HEK293 (cell line): ENCODE data around the gene PPDPF.

Experiments used
- CTCF ChIA-PET: fragments of 350-600 bp; formaldehyde crosslinking; extraction: SDS; loops from one replicate; lab custom pipeline; 2021; ENCODE audit warnings: antibody characterized with exemption; lab: Yijun Ruan, JAX
- POLR2A ChIA-PET: fragments of 300-600 bp; formaldehyde crosslinking; extraction: SDS; loops from one replicate; lab custom pipeline; 2020; ENCODE audit warnings: antibody characterized with exemption, inconsistent platforms; lab: Yijun Ruan, JAX
- H3K27ac ChIP-seq: fragments of 200-500 bp; sonication (Bioruptor generic); 2 replicates; pipeline ENCODE4 v1.5.1; 2014; ENCODE audit warnings: low read depth, low read length, control low read depth, inconsistent platforms; ENCODE audit errors: extremely low read depth
- H3K36me3 ChIP-seq, 2 experiments: fragments of 200-500 bp in 1 of 2; sonication (Bioruptor generic) in 1 of 2; 1 replicate in 1 of 2; 2 replicates in 1 of 2; pipeline ENCODE4 v1.5.1; 2014 to 2017; ENCODE audit warnings: inconsistent platforms in 2 of 2, low read length in 2 of 2; ENCODE audit not compliant: control insufficient read depth in 2 of 2, insufficient read depth in 1 of 2
- H3K4me1 ChIP-seq: fragments of 200-500 bp; sonication (Bioruptor generic); 2 replicates; pipeline ENCODE4 v1.5.1; 2014; ENCODE audit warnings: mild to moderate bottlenecking, low read length, inconsistent platforms; ENCODE audit not compliant: control insufficient read depth, insufficient read depth
- H3K4me3 ChIP-seq: 2 replicates; pipeline ENCODE4 v1.5.1; 2011; ENCODE audit warnings: low read depth, mild to moderate bottlenecking, control low read depth, low read length, moderate library complexity
- H3K9me3 ChIP-seq: fragments of 200-500 bp; sonication (Bioruptor generic); 2 replicates; pipeline ENCODE4 v1.5.1; 2014; ENCODE audit warnings: low read depth, low read length, inconsistent platforms; ENCODE audit not compliant: control insufficient read depth, insufficient read depth
- FEZF1 ChIP-seq: fragments of 450-650 bp; formaldehyde crosslinking; IDR thresholded peaks from 2 replicates; pipeline ENCODE4 v1.5.1; 2016; ENCODE audit warnings: missing biosample characterization, missing genetic modification characterization
- GLI4 ChIP-seq: fragments of 450-650 bp; formaldehyde crosslinking; IDR thresholded peaks from 2 replicates; pipeline ENCODE4 v1.5.1; 2016; ENCODE audit warnings: missing biosample characterization, missing genetic modification characterization
- KLF16 ChIP-seq: fragments of 450-650 bp; formaldehyde crosslinking; IDR thresholded peaks from 2 replicates; pipeline ENCODE4 v1.5.1; 2017; ENCODE audit warnings: missing biosample characterization, missing genetic modification characterization
- OVOL3 ChIP-seq: fragments of 450-650 bp; formaldehyde crosslinking; IDR thresholded peaks from 2 replicates; pipeline ENCODE4 v1.5.1; 2016; ENCODE audit warnings: missing biosample characterization, missing genetic modification characterization
- PRDM10 ChIP-seq: fragments of 450-650 bp; formaldehyde crosslinking; IDR thresholded peaks from 2 replicates; pipeline ENCODE4 v1.5.1; 2016; ENCODE audit warnings: missing biosample characterization, missing genetic modification characterization
- REPIN1 ChIP-seq: fragments of 450-650 bp; formaldehyde crosslinking; IDR thresholded peaks from 2 replicates; pipeline ENCODE4 v1.5.1; 2017; ENCODE audit warnings: missing biosample characterization, missing genetic modification characterization, low read depth
- SCRT2 ChIP-seq: fragments of 450-650 bp; formaldehyde crosslinking; IDR thresholded peaks from 2 replicates; pipeline ENCODE4 v1.5.1; 2016; ENCODE audit warnings: missing biosample characterization, missing genetic modification characterization
- TSHZ1 ChIP-seq: fragments of 450-650 bp; formaldehyde crosslinking; IDR thresholded peaks from 2 replicates; pipeline ENCODE4 v1.5.1; 2016; ENCODE audit warnings: missing biosample characterization, missing genetic modification characterization, borderline replicate concordance
- ZBTB49 ChIP-seq: fragments of 450-650 bp; formaldehyde crosslinking; IDR thresholded peaks from 2 replicates; pipeline ENCODE4 v1.5.1; 2016; ENCODE audit warnings: missing biosample characterization, missing genetic modification characterization, low read depth
- ZEB2 ChIP-seq: fragments of 450-650 bp; formaldehyde crosslinking; IDR thresholded peaks from 2 replicates; pipeline ENCODE4 v1.5.1; 2016; ENCODE audit warnings: missing biosample characterization, missing genetic modification characterization
- ZFP69B ChIP-seq: fragments of 450-650 bp; formaldehyde crosslinking; IDR thresholded peaks from 2 replicates; pipeline ENCODE4 v1.5.1; 2016; ENCODE audit warnings: missing biosample characterization, missing genetic modification characterization
- ZNF10 ChIP-seq: fragments of 450-650 bp; formaldehyde crosslinking; IDR thresholded peaks from 2 replicates; pipeline ENCODE4 v1.5.1; 2017; ENCODE audit warnings: missing biosample characterization, missing genetic modification characterization
- ZNF112 ChIP-seq: fragments of 450-650 bp; formaldehyde crosslinking; IDR thresholded peaks from 2 replicates; pipeline ENCODE4 v1.5.0; 2017; ENCODE audit warnings: missing biosample characterization, missing genetic modification characterization
- ZNF155 ChIP-seq: fragments of 450-650 bp; formaldehyde crosslinking; IDR thresholded peaks from 2 replicates; pipeline ENCODE4 v1.5.1; 2016; ENCODE audit warnings: missing biosample characterization, missing genetic modification characterization
- ZNF16 ChIP-seq: fragments of 450-650 bp; formaldehyde crosslinking; IDR thresholded peaks from 2 replicates; pipeline ENCODE4 v1.5.1; 2016; ENCODE audit warnings: low read depth, missing biosample characterization, missing genetic modification characterization
- ZNF211 ChIP-seq: fragments of 450-650 bp; formaldehyde crosslinking; IDR thresholded peaks from 2 replicates; pipeline ENCODE4 v1.5.1; 2016; ENCODE audit warnings: low read depth, missing biosample characterization, missing genetic modification characterization
- ZNF335 ChIP-seq: fragments of 450-650 bp; formaldehyde crosslinking; conservative IDR thresholded peaks from 2 replicates; pipeline ENCODE4 v1.5.1; 2016; ENCODE audit warnings: missing biosample characterization, missing genetic modification characterization
- ZNF404 ChIP-seq: fragments of 450-650 bp; formaldehyde crosslinking; IDR thresholded peaks from 2 replicates; pipeline ENCODE4 v1.5.1; 2017; ENCODE audit warnings: missing biosample characterization, missing genetic modification characterization
- ZNF423 ChIP-seq: fragments of 450-650 bp; formaldehyde crosslinking; IDR thresholded peaks from 2 replicates; pipeline ENCODE4 v1.5.1; 2016; ENCODE audit warnings: missing biosample characterization, missing genetic modification characterization
- ZNF585B ChIP-seq: fragments of 450-650 bp; formaldehyde crosslinking; IDR thresholded peaks from 2 replicates; pipeline ENCODE4 v1.5.1; 2016; ENCODE audit warnings: missing biosample characterization, missing genetic modification characterization
- ZNF645 ChIP-seq: fragments of 450-650 bp; formaldehyde crosslinking; IDR thresholded peaks from 2 replicates; pipeline ENCODE4; 2016; ENCODE audit warnings: missing biosample characterization, missing genetic modification characterization
- ZNF664 ChIP-seq: fragments of 450-650 bp; formaldehyde crosslinking; IDR thresholded peaks from 2 replicates; pipeline ENCODE4 v1.5.1; 2016; ENCODE audit warnings: missing biosample characterization, missing genetic modification characterization
- ZNF692 ChIP-seq: fragments of 450-650 bp; formaldehyde crosslinking; IDR thresholded peaks from 2 replicates; pipeline ENCODE4 v1.5.1; 2016; ENCODE audit warnings: missing biosample characterization, missing genetic modification characterization
- ZNF776 ChIP-seq: fragments of 450-650 bp; formaldehyde crosslinking; IDR thresholded peaks from 2 replicates; pipeline ENCODE4 v1.5.0; 2017; ENCODE audit warnings: missing biosample characterization, missing genetic modification characterization, borderline replicate concordance
- ZSCAN18 ChIP-seq: fragments of 450-650 bp; formaldehyde crosslinking; IDR thresholded peaks from 2 replicates; pipeline ENCODE4 v1.5.1; 2016; ENCODE audit warnings: missing biosample characterization, missing genetic modification characterization

Gene PPDPF

GRCh38 chr20:63509088-63509564, 11.4 kb upstream of the PPDPF start:
- POLR2A ChIA-PET, result no interaction called here
- Histone ChIP-seq H3K9me3 (no peaks in the 10 kb centered on the region), H3K27ac (no peak overlapping the region), H3K4me1 (no peaks in the 10 kb centered on the region), H3K4me3 (no peak overlapping the region), H3K36me3 (no peaks in the 10 kb centered on the region)
- CTCF ChIA-PET, result interaction anchor here (0.8 kb wide), 1 partner anchor 326 kb away, joined by 6 read pairs; no protein-coding TSS in a partner anchor
- TF ChIP-seq ZNF692 (peak; percentile 55; the same call in 1 of the 2 replicates), FEZF1 (tag by site-specific recombination) (peak; percentile 15; the same call in 1 of the 2 replicates), ZEB2 (tag by site-specific recombination) (0 out of 2 replicates have a peak, but pooled peaks have one; percentile 14), REPIN1 (no peak), GLI4 (tag by site-specific recombination) (no peak), KLF16 (0 out of 2 replicates have a peak, but pooled peaks have one; percentile 18), ZNF112 (tag by site-specific recombination) (no peak), ZNF645 (tag by site-specific recombination) (no peak), SCRT2 (tag by site-specific recombination) (no peak), OVOL3 (no peak), ZNF155 (tag by site-specific recombination) (no peak), ZNF664 (tag by site-specific recombination) (peak; percentile 99), ZNF404 (no peak), ZBTB49 (no peak), PRDM10 (tag by site-specific recombination) (peak; percentile 35; the same call in 1 of the 2 replicates), ZNF335 (tag by site-specific recombination) (peak; percentile 61), ZNF10 (tag by site-specific recombination) (peak; percentile 77), ZNF16 (tag by site-specific recombination) (no peak), ZNF776 (tag by site-specific recombination) (no peak), ZNF585B (tag by site-specific recombination) (no peak), ZFP69B (tag by site-specific recombination) (0 out of 2 replicates have a peak, but pooled peaks have one; percentile 30), ZNF423 (tag by site-specific recombination) (no peak), ZNF211 (tag by site-specific recombination) (no peak), TSHZ1 (no peak), ZSCAN18 (tag by site-specific recombination) (0 out of 2 replicates have a peak, but pooled peaks have one; percentile 0)
